Measurements from ENCODE around the gene ZNF219. TPM values are rescaled to one million over a fixed set of nuclear protein-coding genes. Genes with fewer than 3 reads are reported as not detected.

ZNF219 gene
- total RNA-seq, 1 donor from 2014 or later = 143 TPM

- no peaks in the 10 kb centered on the region for H3K4me1 Mint-ChIP-seq
- H3K27ac Mint-ChIP-seq (ENCODE audit: unreplicated experiment) = no peak overlapping the region
- no peak for DNase-seq (ENCODE audit: low read depth, low spot score)
- H3K36me3 Mint-ChIP-seq (ENCODE audit: low read depth) = no peaks in the 10 kb centered on the region
- TF ChIP-seq CTCF (conservative IDR thresholded peaks at IDR 0.05) = no peak
- no peaks in the 10 kb centered on the region for H3K9me3 Mint-ChIP-seq
- H3K4me3 Mint-ChIP-seq = no peak overlapping the region
- H3K27me3 Mint-ChIP-seq (ENCODE audit: low read depth) = peaks cover 13% of the 10 kb centered on the region
Observed at GRCh38 chr14:21049271-21049673, 49.2 kb downstream of the ZNF219 start.

- no peaks in the 10 kb centered on the region for H3K4me1 Mint-ChIP-seq
- no peak overlapping the region for H3K27ac Mint-ChIP-seq (ENCODE audit: unreplicated experiment)
- H3K9me3 Mint-ChIP-seq = no peaks in the 10 kb centered on the region
- H3K27me3 Mint-ChIP-seq (ENCODE audit: low read depth) = peaks cover 15% of the 10 kb centered on the region
- H3K4me3 Mint-ChIP-seq = no peak overlapping the region
- no peak for DNase-seq (ENCODE audit: low read depth, low spot score)
- TF ChIP-seq CTCF (conservative IDR thresholded peaks at IDR 0.05) = no peak
- H3K36me3 Mint-ChIP-seq (ENCODE audit: low read depth) = no peaks in the 10 kb centered on the region
Observed at GRCh38 chr14:21048638-21049037, 49.8 kb downstream of the ZNF219 start.

DNA sequence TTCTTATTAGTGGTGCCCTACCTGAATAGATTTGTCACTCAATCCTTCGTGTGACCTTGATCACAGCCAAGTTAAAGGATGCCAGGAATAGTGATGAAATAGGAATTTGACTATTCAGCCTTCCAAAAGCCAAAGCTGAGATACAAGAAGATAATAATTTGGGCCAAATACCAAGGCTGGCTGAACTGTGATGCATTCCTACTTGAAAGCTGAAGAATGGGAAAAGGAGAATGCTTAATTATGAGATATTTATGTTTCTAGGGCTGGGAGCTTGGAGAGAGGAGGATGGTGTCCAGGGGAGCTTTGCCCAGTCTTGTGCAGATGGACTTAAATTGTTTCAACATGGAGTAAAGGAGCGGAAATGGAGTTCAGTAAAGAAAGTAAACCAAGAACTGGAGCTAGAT is 51.1 kb downstream of the ZNF219 start:
- Mint-ChIP-seq H3K27me3 (ENCODE audit: low read depth) (peaks cover 28% of the 10 kb centered on the region), H3K36me3 (ENCODE audit: low read depth) (no peaks in the 10 kb centered on the region), H3K9me3 (no peaks in the 10 kb centered on the region), H3K27ac (ENCODE audit: unreplicated experiment) (no peak overlapping the region), H3K4me1 (no peaks in the 10 kb centered on the region), H3K4me3 (no peak overlapping the region)
- no peak for TF ChIP-seq CTCF (conservative IDR thresholded peaks at IDR 0.05)
- DNase-seq (ENCODE audit: low read depth, low spot score) = no peak

GRCh38 chr14:21043974-21044618 is 54.4 kb downstream of the ZNF219 start:
- H3K27ac Mint-ChIP-seq (ENCODE audit: unreplicated experiment) = no peak overlapping the region
- DNase-seq (ENCODE audit: low read depth, low spot score) = no peak
- no peak overlapping the region for H3K4me3 Mint-ChIP-seq
- H3K9me3 Mint-ChIP-seq = no peaks in the 10 kb centered on the region
- H3K36me3 Mint-ChIP-seq (ENCODE audit: low read depth) = no peaks in the 10 kb centered on the region
- H3K4me1 Mint-ChIP-seq = peaks cover 7% of the 10 kb centered on the region
- TF ChIP-seq CTCF (conservative IDR thresholded peaks at IDR 0.05) = no peak
- H3K27me3 Mint-ChIP-seq (ENCODE audit: low read depth) = peaks cover 32% of the 10 kb centered on the region

GRCh38 chr14:21043387-21043973 is 55.0 kb downstream of the ZNF219 start:
- H3K27ac Mint-ChIP-seq (ENCODE audit: unreplicated experiment) = no peak overlapping the region
- H3K27me3 Mint-ChIP-seq (ENCODE audit: low read depth) = peaks cover 32% of the 10 kb centered on the region
- H3K4me1 Mint-ChIP-seq = peaks cover 7% of the 10 kb centered on the region
- no peak overlapping the region for H3K4me3 Mint-ChIP-seq
- H3K9me3 Mint-ChIP-seq = no peaks in the 10 kb centered on the region
- no peak for DNase-seq (ENCODE audit: low read depth, low spot score)
- H3K36me3 Mint-ChIP-seq (ENCODE audit: low read depth) = no peaks in the 10 kb centered on the region
- TF ChIP-seq CTCF (conservative IDR thresholded peaks at IDR 0.05) = no peak
